Measurements from ENCODE around the gene SRGAP1.

- TF ChIP-seq CTCF (conservative IDR thresholded peaks at IDR 0.05) (no peak), ZFX (IDR thresholded peaks at IDR 0.05) (no peak)
Observed at GRCh38 chr12:63880742-63881263, 36.3 kb downstream of the SRGAP1 start.

Data from C4-2B (cell line).